ENCODE data around the gene CA7.
A peak's percentile ranks its signal among the peaks of the same experiment; 100 is the strongest.

Gene CA7

GRCh38 chr16:66844342-66845079, at the start of gene CA7:
Gene CA7 (plus strand): TSS chr16:66844414. CDS start chr16:66844488, 74 bp downstream.
- no peak for DNase-seq

DNA sequence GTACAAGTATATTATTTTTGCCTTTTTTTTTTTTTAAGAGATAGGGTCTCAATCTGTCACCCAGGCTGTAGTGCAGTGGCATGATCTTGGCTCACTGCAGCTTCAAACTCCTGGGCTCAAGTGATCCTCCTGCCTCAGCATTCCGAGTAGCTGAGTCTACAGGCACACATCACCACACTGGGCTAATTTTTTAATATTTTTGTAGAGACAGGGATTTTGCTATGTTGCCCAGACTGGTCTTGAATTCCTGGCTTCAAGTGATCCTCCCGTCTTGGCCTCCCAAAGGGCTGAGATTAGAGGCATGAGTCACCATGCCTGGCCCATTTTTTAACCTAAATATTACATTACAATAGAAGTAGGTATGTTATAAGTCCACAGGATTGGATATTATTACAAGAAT, 46.1 kb upstream of the CA7 start:
- no peak for DNase-seq

- no peak for DNase-seq
These were observed 43.4 kb upstream of the CA7 start for GRCh38 chr16:66800856-66801255.

GRCh38 chr16:66801320-66802105, 42.7 kb upstream of the CA7 start, which contains the start of gene TERB1:
Gene TERB1 (minus strand): TSS chr16:66801584. CDS start chr16:66796798, 4,786 bp downstream.
- DNase-seq = no peak

DNA sequence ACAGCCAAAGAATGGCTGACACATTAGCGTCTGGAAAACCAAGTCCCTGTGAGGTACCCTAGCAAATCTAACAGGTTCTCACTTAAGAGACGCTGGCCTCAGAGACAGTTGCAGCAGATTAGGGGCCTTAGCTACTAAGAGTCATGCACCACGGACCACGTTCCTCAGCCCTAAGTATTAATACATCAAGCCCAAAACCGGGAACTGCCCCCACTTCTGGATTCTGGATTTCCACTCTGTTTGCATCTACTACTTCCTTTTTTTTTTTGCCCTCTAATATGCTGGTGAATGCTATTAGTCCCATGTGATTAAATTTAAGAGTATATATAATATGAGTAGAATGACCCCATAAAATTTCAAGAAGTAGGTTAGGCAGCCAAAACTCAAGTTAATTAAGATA, 42.1 kb upstream of the CA7 start:
- no peak for DNase-seq

DNA sequence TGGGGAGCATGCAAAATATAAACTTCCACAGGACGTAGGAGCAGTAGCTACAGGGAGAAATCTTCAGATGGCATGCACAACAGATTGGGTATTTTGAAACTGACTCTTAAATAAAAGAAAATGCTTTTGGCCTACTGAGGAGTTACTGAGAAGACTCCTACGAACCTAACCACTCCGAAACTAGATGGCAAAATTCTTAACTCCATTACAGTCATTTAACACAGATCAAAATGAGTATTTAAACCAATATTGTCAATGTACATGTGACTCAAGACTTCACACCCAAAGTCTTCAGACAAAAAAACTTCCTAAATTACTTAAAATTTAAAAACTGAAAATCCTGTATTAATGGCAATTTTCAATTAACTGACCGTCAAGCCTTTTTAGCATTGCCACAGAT, 34.4 kb upstream of the CA7 start:
- DNase-seq = no peak

GRCh38 chr16:66810391-66810790, 33.8 kb upstream of the CA7 start:
- DNase-seq = no peak

DNA sequence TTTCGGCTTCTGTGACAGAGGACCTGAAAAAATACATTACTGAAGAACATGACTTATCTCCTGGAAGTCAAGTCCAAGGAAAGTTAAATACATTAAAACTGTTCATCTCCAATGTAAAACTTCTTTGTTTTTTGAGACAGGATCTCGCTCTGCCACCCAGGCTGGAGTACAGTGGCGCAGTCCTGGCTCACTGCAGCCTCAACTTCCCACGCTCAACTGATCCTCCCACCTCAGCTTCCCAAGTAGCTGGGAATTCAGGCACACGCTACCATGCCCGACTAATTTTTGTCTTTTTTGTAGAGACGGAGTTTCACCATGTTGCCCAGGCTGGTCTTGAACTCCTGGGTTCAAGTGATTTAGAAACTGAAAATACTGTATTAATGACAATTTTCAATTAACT, 33.2 kb upstream of the CA7 start:
- no peak for DNase-seq

GRCh38 chr16:66814734-66815133, 29.5 kb upstream of the CA7 start:
- no peak for DNase-seq

DNA sequence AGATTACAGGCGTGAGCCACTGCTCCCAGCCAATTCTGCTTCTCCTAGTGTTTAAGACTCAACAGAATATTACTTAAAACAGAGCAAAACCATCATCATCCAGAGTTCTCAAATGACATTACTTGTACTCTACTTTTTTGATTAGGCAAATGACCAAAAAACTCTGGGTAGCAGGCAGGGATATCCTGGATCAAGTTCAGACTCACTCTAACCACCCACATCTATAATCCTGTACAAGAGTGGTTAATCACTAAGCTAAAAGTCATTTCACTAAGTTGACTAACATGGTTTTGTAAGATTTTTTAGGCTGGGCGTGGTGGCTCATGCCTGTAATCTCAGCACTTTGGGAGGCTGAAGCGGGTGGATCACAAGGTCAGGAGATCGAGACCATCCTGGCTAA, 20.2 kb upstream of the CA7 start:
- no peak for DNase-seq

GRCh38 chr16:66830422-66831404, 13.5 kb upstream of the CA7 start, which contains the start of gene NAE1:
Gene NAE1 (minus strand): TSS chr16:66830976. CDS start chr16:66830899, 77 bp downstream.
- peak; percentile 93 for DNase-seq

- DNase-seq = no peak
These were observed 12.0 kb upstream of the CA7 start for GRCh38 chr16:66832190-66832589.

GRCh38 chr16:66832661-66833305, 11.4 kb upstream of the CA7 start:
- no peak for DNase-seq

- no peak for DNase-seq
These were observed 9.5 kb upstream of the CA7 start for GRCh38 chr16:66834746-66835145.

GRCh38 chr16:66840883-66841282, 3.3 kb upstream of the CA7 start:
- DNase-seq = no peak

- DNase-seq = no peak
These were observed 2.8 kb upstream of the CA7 start for GRCh38 chr16:66841366-66841765.

DNA sequence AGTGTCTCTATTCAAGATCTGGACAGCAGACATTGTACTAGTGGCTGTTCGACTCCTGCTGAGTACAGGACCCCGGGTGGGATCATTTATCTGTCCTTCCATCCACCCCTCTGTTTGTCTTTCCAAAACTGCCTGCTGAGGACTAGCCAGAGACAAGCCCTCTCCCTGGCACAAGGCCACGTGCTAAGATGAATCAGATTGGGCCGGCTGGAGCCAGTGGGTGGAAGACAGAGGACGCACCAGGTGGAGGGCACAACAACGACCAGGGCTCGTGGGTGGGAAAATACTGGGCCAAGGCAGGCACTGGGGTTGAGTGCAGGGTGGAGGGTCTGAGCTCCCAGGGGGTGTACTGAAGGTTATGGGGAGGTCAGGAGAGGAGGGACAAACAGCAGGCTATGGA, 1.4 kb upstream of the CA7 start:
- DNase-seq = no peak

DNA sequence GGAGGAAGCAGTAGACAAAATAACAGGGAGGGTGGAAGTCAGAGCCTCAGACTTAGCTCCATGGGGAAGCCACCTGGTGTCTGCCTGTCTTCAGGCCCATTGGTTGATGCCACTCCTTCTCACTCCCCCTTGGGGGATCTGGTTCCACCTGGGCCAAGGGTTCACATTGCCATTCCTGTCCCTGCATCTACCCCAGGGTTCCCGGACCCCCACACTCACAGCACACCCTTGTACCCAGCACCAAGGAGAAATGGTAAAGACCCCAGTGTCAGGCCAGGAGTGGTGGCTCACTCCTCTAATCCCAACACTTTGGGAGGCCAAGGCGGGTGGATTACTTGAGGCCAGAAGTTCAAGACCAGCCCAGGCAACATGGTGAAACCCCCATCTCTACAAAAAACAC, 1.0 kb upstream of the CA7 start:
- DNase-seq = no peak

DNA sequence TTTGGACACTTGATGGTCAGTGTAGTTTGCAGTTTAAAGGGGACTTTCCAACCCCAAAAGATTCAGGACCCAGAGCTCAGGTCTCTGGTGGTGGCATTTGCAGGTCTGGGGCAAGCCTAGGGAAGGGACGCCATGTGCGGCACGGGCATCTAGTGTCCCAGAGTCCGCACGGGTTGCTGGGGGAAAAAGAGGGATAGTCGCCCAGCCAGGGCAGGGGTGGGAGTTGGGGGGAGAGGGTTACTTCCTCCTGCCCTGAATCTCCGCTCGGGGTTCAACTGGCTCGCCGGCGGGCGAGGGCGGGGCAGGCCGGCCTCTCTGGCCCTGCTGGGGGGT, 239 bp upstream of the CA7 start:
- no peak for DNase-seq

DNA sequence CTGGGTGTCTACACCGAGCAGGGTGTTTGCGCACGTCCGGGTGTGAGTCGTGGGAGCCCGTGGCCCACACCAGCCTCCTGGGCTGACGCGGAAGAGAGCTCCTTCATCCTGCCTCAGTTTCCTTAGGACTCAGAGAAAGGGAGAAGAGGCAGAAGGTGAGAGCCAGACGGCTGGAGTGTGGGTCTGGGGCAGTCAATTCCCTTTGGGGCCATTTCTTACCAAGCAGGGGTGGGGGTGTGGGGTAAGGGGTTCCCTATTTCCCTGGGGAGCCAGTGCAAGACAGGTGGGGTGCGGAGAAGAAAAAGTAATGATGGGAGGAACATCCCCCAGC, 831 bp downstream of the CA7 start:
- DNase-seq = no peak

GRCh38 chr16:66845791-66846221, 1.6 kb downstream of the CA7 start:
- no peak for DNase-seq

DNA sequence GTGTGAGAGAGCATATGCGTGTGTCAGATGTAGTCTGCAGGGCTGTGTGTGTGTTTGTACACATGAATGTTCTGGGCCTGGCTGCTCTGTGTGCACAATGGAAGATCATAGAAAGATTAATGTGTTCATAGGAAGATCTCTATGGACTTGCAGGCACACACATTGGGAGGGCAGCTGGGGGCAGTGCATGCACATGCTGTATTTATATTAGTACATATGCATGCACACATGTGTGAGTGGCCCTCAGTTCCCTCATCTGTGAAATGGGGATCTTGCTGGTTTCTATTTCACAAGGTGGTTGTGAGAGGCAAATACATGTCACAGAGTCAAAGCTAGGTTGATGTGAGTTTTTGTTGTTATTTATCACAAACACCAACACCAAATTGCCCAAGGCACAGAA, 2.1 kb downstream of the CA7 start:
- DNase-seq = no peak

- no peak for DNase-seq
These were observed 2.6 kb downstream of the CA7 start for GRCh38 chr16:66846831-66847230.

All from activated CD4-positive, alpha-beta T cell treated with anti-CD3 and anti-CD28 coated beads, Interleukin-10, Interleukin-2, amounts not matched to agents 100 ng/mL and 50 ng/mL, durations not matched to agents 16 hours and 8 hours (primary cell).